H1 (cell line): ENCODE results near the gene ZNF3.

Source experiments
- EZH2 ChIP-seq: fragments of 200-600 bp; sonication (generic); IDR thresholded peaks from 2 replicates; pipeline ENCODE4 v1.7.1; 2012; ENCODE audit warnings: low read depth, mild to moderate bottlenecking, moderate library complexity, low read length, inconsistent platforms; ENCODE audit not compliant: severe bottlenecking
- GABPA ChIP-seq: IDR thresholded peaks from 2 replicates; pipeline ENCODE4 v1.6.1; 2011; ENCODE audit warnings: mild to moderate bottlenecking, low read length, moderate library complexity, borderline replicate concordance; ENCODE audit not compliant: insufficient read depth
- KDM4A ChIP-seq: IDR thresholded peaks from one replicate; pipeline ENCODE4 v1.7.1; 2012; ENCODE audit warnings: low read depth, mild to moderate bottlenecking, moderate library complexity, low read length, inconsistent platforms; ENCODE audit not compliant: severe bottlenecking
- POLR2AphosphoS5 ChIP-seq: IDR thresholded peaks from 2 replicates; pipeline ENCODE4 v1.6.1; 2011; ENCODE audit warnings: low read depth, low read length
- RAD21 ChIP-seq, 2 experiments: IDR thresholded peaks in 1 of 2; conservative IDR thresholded peaks in 1 of 2; 2 replicates each; pipeline ENCODE4 v1.6.1; 2011; ENCODE audit warnings: low read depth in 2 of 2, low read length in 2 of 2, improper control_type of control experiment in 1 of 2, inconsistent platforms in 1 of 2, mild to moderate bottlenecking in 1 of 2, moderate library complexity in 1 of 2
- SRF ChIP-seq: IDR thresholded peaks from 2 replicates; pipeline ENCODE4 v1.6.1; 2011; ENCODE audit warnings: mild to moderate bottlenecking, low read depth, low read length, moderate library complexity
- TAF1 ChIP-seq: IDR thresholded peaks from 2 replicates; pipeline ENCODE4 v1.6.1; 2011; ENCODE audit warnings: mild to moderate bottlenecking, low read depth, low read length
- YY1 ChIP-seq: IDR thresholded peaks from 2 replicates; pipeline ENCODE4 v1.6.1; 2011; ENCODE audit warnings: low read depth, mild to moderate bottlenecking, low read length
- TF ChIP-seq, protein P1 (sequence below), 3 experiments: IDR thresholded peaks; 1 replicate in 2 of 3; 2 replicates in 1 of 3; pipeline versions ENCODE4 v1.5.1 to v1.6.1; 2011; ENCODE audit warnings: low read length in 3 of 3, mild to moderate bottlenecking in 3 of 3, inconsistent platforms in 2 of 3, low read depth in 1 of 3, moderate library complexity in 1 of 3; ENCODE audit not compliant: insufficient read depth in 1 of 3; ENCODE audit errors: control extremely low read depth in 1 of 3
- TF ChIP-seq, protein P2 (sequence below): IDR thresholded peaks from 2 replicates; pipeline ENCODE4 v1.6.1; 2011; ENCODE audit warnings: low read length, improper control_type of control experiment

DNA sequence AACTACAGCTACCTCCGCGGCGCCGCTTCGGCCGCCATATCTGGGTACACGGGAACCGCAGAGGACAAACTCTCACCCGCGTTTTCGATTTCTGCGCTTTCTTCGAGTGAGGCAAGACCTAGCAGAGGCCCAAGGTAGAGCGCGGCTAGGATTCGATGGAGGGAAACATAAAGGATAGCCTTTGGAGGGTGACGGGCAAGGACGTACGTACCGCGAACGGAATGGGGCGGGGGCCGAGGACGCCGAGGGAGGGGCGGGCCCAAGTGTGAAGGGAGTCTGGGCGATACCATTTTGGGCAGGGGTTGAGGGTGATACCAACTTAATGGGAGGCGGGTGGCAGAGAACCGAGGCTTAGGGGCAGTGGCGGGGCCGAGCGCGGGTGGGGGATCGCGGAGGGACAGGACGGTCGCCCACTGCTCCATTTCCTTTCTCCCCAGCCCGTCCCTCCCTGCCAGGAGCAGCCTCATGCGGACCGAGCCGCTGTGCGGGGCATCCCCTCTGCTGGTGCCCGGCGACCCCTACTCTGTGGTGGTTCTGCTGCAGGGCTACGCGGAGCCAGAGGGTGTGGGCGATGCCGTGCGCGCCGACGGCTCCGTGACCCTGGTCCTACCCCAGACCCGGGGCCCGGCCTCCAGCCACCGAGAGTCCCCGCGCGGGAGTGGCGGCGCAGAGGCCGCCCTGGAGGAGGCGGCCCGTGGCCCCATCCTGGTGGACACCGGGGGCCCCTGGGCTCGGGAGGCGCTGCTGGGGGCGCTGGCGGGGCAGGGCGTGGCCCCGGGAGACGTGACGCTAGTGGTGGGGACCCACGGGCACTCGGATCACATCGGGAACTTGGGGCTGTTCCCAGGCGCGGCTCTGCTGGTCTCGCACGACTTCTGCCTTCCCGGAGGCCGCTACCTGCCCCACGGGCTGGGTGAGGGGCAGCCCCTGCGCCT is 45.7 kb upstream of the ZNF3 start, which contains the start of gene MBLAC1:
- TF ChIP-seq TAF1: peak; percentile 82
- peak; percentile 70 for TF ChIP-seq POLR2AphosphoS5
- TF ChIP-seq, protein P1, sequence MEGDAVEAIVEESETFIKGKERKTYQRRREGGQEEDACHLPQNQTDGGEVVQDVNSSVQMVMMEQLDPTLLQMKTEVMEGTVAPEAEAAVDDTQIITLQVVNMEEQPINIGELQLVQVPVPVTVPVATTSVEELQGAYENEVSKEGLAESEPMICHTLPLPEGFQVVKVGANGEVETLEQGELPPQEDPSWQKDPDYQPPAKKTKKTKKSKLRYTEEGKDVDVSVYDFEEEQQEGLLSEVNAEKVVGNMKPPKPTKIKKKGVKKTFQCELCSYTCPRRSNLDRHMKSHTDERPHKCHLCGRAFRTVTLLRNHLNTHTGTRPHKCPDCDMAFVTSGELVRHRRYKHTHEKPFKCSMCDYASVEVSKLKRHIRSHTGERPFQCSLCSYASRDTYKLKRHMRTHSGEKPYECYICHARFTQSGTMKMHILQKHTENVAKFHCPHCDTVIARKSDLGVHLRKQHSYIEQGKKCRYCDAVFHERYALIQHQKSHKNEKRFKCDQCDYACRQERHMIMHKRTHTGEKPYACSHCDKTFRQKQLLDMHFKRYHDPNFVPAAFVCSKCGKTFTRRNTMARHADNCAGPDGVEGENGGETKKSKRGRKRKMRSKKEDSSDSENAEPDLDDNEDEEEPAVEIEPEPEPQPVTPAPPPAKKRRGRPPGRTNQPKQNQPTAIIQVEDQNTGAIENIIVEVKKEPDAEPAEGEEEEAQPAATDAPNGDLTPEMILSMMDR (IDR thresholded peaks at IDR 0.05; ENCODE audit: control extremely low read depth in 1 of 3, insufficient read depth in 1 of 3, low read depth in 1 of 3, low read length in 3 of 3): no peak
- TF ChIP-seq, protein P2, sequence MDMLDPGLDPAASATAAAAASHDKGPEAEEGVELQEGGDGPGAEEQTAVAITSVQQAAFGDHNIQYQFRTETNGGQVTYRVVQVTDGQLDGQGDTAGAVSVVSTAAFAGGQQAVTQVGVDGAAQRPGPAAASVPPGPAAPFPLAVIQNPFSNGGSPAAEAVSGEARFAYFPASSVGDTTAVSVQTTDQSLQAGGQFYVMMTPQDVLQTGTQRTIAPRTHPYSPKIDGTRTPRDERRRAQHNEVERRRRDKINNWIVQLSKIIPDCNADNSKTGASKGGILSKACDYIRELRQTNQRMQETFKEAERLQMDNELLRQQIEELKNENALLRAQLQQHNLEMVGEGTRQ: no peak
- no peak for TF ChIP-seq SRF
- no peak for TF ChIP-seq GABPA
- TF ChIP-seq EZH2: no peak
- TF ChIP-seq RAD21 (IDR thresholded peaks at IDR 0.05 in 1 of 2, conservative IDR thresholded peaks at IDR 0.05 in 1 of 2; ENCODE audit: low read depth in 2 of 2, low read length in 2 of 2): no peak
- TF ChIP-seq KDM4A: peak; percentile 86
- peak; percentile 93 for TF ChIP-seq YY1
